Measurements from ENCODE around the gene FUCA2. TPM values are rescaled to one million over a fixed set of nuclear protein-coding genes. Genes with fewer than 3 reads are reported as not detected.

Gene FUCA2
- polyA plus RNA-seq, 1 of the 3 experiments (the other 2 are of a cell fraction), result 37.6 TPM

DNA sequence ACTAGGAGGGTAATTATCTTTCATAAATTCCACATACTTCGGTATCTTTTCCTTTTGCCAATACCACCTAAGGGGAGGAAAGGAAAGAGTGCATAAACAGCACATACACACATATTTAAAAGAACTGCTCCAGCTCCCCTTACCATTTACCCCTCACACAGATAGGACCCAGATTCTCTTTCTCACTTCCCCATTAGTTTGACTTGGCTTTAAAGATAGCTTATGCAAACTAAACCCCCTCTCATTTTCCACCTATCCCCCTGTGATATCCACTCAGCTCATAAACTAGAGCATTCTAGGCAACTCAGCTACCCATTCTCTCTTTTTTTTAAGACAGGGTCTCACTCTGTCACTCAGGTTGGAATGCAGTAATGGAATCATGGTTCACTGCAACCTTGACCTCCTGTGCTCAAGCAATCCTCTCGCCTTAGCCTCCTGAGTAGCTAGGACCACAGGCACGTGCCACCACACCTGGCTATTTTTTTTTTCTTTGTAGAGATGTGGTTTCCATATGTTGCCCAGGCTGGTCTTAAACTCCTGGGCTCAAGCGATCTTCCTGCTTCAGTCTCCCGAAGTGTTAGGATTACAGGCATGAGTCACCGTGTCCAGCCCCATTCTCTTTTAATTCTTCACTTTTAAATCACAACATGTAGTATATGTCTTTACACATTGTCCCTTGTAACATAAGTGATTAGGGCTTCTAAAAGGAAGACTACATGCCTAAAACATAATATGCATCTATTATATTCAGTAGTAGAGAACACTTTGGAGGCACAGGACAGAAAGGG, 4.0 kb downstream of the FUCA2 start:
- H4K20me1 ChIP-seq (ENCODE audit: insufficient read depth), result no peaks in the 10 kb centered on the region
- H3K4me1 ChIP-seq (ENCODE audit: control insufficient read depth in 1 of 2, insufficient read depth in 2 of 2, low read depth in 1 of 2, low read length in 1 of 2), result peaks cover 0 to 10% of the 10 kb centered on the region in 2 experiments; a peak in 2 of 4 replicates
- ChIA-PET POLR2A (no interaction called here), CTCF (no interaction called here)
- no peak overlapping the region; a peak in 1 of 4 replicates for H3K27ac ChIP-seq (ENCODE audit: low read depth in 2 of 2, low read length in 1 of 2)
- H3K79me2 ChIP-seq (ENCODE audit: insufficient read depth), result peaks cover 21% of the 10 kb centered on the region
- DNase-seq, result no peak
- no peak overlapping the region for H3K4me2 ChIP-seq
- 95% methylated on average over 6 of the region's 6 CpGs for WGBS (ENCODE audit: low lambda C conversion rate)
- no peaks in the 10 kb centered on the region for H3K9me3 ChIP-seq
- no peaks in the 10 kb centered on the region for H3F3A ChIP-seq (replicated peaks; ENCODE audit: insufficient read depth)
- H3K36me3 ChIP-seq (replicated peaks in 1 of 2; ENCODE audit: control insufficient read depth in 1 of 2, insufficient read depth in 2 of 2, low read length in 1 of 2), result peaks cover 9 to 31% of the 10 kb centered on the region in 2 experiments
- H3K27me3 ChIP-seq (ENCODE audit: insufficient read depth), result no peaks in the 10 kb centered on the region
- H3K9ac ChIP-seq, result no peak overlapping the region
- H3K4me3 ChIP-seq (ENCODE audit: low read depth in 2 of 2, low read length in 1 of 2), result no peak overlapping the region
- TF ChIP-seq POLR2AphosphoS5 (IDR thresholded peaks at IDR 0.05; ENCODE audit: low read depth, low read length), result no peak
- no peak for TF ChIP-seq RFX5 (IDR thresholded peaks at IDR 0.05; ENCODE audit: low read length)
- TF ChIP-seq, protein P1, sequence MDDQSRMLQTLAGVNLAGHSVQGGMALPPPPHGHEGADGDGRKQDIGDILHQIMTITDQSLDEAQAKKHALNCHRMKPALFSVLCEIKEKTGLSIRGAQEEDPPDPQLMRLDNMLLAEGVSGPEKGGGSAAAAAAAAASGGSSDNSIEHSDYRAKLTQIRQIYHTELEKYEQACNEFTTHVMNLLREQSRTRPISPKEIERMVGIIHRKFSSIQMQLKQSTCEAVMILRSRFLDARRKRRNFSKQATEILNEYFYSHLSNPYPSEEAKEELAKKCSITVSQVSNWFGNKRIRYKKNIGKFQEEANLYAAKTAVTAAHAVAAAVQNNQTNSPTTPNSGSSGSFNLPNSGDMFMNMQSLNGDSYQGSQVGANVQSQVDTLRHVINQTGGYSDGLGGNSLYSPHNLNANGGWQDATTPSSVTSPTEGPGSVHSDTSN (IDR thresholded peaks at IDR 0.05), result no peak
- TF ChIP-seq, protein P2, sequence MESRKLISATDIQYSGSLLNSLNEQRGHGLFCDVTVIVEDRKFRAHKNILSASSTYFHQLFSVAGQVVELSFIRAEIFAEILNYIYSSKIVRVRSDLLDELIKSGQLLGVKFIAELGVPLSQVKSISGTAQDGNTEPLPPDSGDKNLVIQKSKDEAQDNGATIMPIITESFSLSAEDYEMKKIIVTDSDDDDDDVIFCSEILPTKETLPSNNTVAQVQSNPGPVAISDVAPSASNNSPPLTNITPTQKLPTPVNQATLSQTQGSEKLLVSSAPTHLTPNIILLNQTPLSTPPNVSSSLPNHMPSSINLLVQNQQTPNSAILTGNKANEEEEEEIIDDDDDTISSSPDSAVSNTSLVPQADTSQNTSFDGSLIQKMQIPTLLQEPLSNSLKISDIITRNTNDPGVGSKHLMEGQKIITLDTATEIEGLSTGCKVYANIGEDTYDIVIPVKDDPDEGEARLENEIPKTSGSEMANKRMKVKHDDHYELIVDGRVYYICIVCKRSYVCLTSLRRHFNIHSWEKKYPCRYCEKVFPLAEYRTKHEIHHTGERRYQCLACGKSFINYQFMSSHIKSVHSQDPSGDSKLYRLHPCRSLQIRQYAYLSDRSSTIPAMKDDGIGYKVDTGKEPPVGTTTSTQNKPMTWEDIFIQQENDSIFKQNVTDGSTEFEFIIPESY (IDR thresholded peaks at IDR 0.05; ENCODE audit: borderline replicate concordance, low read depth), result no peak
- TF ChIP-seq TEAD4 (IDR thresholded peaks at IDR 0.05; ENCODE audit: borderline replicate concordance, insufficient read depth), result no peak
- TF ChIP-seq, protein P3, sequence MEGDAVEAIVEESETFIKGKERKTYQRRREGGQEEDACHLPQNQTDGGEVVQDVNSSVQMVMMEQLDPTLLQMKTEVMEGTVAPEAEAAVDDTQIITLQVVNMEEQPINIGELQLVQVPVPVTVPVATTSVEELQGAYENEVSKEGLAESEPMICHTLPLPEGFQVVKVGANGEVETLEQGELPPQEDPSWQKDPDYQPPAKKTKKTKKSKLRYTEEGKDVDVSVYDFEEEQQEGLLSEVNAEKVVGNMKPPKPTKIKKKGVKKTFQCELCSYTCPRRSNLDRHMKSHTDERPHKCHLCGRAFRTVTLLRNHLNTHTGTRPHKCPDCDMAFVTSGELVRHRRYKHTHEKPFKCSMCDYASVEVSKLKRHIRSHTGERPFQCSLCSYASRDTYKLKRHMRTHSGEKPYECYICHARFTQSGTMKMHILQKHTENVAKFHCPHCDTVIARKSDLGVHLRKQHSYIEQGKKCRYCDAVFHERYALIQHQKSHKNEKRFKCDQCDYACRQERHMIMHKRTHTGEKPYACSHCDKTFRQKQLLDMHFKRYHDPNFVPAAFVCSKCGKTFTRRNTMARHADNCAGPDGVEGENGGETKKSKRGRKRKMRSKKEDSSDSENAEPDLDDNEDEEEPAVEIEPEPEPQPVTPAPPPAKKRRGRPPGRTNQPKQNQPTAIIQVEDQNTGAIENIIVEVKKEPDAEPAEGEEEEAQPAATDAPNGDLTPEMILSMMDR (IDR thresholded peaks at IDR 0.05), result no peak
- no peak for TF ChIP-seq RAD21 (IDR thresholded peaks at IDR 0.05; ENCODE audit: low read length)
- no peak for TF ChIP-seq MXI1 (IDR thresholded peaks at IDR 0.05; ENCODE audit: low read depth, low read length)
- TF ChIP-seq EZH2phosphoT487 (IDR thresholded peaks at IDR 0.05; ENCODE audit: borderline replicate concordance, low read depth), result no peak
- no peak for TF ChIP-seq YY1 (IDR thresholded peaks at IDR 0.05; ENCODE audit: low read depth)
- no peak for TF ChIP-seq EP300 (IDR thresholded peaks at IDR 0.05; ENCODE audit: borderline replicate concordance in 1 of 2, low read depth in 1 of 2, low read length in 1 of 2)
- TF ChIP-seq ELF1 (IDR thresholded peaks at IDR 0.05), result no peak
- H2AFZ ChIP-seq (ENCODE audit: low read depth), result no peak overlapping the region
- no peaks in the 10 kb centered on the region for H3K9me2 ChIP-seq

Data from SK-N-SH (cell line).